Measurements from ENCODE around the gene FCHO1.

- no peak for TF ChIP-seq CTCF (IDR thresholded peaks at IDR 0.05)
- no peak for TF ChIP-seq POLR2A (IDR thresholded peaks at IDR 0.05)
Measured at GRCh38 chr19:17755977-17756670, 4.8 kb downstream of the FCHO1 start.

Measured in ovary (tissue), 3 donors.